ENCODE results near the gene PRSS27. TPM values are rescaled to one million over a fixed set of nuclear protein-coding genes. Genes with fewer than 3 reads are reported as not detected.

Gene PRSS27
- total RNA-seq, 3 donors from 2014 or later (not counting 1 experiment from before 2014, with no cell fraction given): 0.42 to 1.3 (median 1.2) TPM

GRCh38 chr16:2719328-2720063, 528 bp downstream of the PRSS27 start:
- no peak overlapping the region for H3K27ac Mint-ChIP-seq
- no peaks in the 10 kb centered on the region for H3K27me3 ChIP-seq (ENCODE audit: control insufficient read depth, insufficient read depth, low read length)
- peaks cover 21% of the 10 kb centered on the region for H3K4me1 ChIP-seq (ENCODE audit: control insufficient read depth, insufficient read depth, low read length)
- no peaks in the 10 kb centered on the region for H3K36me3 Mint-ChIP-seq
- H3K9me3 Mint-ChIP-seq: no peaks in the 10 kb centered on the region
- H3K36me3 ChIP-seq (ENCODE audit: control insufficient read depth, insufficient read depth, low read length): no peaks in the 10 kb centered on the region
- intact Hi-C loops (cut with micrococcal nuclease): loop anchor here (5.0 kb wide), 1 partner anchor 37 kb away; the partner anchor contains the start of gene KCTD5
- H3K9me3 ChIP-seq (ENCODE audit: control insufficient read depth, insufficient read depth, low read length): no peaks in the 10 kb centered on the region
- peaks cover 0 to 10% of the 10 kb centered on the region in 2 donors for H3K27me3 Mint-ChIP-seq (ENCODE audit: low read depth in 2 of 2)
- no peak overlapping the region for H3K4me3 ChIP-seq (ENCODE audit: low read length)
- no peak for DNase-seq
- H3K4me3 Mint-ChIP-seq: peak overlapping the region; percentile 49
- whole genome bisulfite sequencing (ENCODE audit: insufficient coverage): 94% methylated on average over 16 of the region's 16 CpGs
- peaks cover 5 to 8% of the 10 kb centered on the region in 2 donors for H3K4me1 Mint-ChIP-seq
- no peak for ATAC-seq
- H3K27ac ChIP-seq (ENCODE audit: low read length): no peak overlapping the region
- TF ChIP-seq, protein P1, sequence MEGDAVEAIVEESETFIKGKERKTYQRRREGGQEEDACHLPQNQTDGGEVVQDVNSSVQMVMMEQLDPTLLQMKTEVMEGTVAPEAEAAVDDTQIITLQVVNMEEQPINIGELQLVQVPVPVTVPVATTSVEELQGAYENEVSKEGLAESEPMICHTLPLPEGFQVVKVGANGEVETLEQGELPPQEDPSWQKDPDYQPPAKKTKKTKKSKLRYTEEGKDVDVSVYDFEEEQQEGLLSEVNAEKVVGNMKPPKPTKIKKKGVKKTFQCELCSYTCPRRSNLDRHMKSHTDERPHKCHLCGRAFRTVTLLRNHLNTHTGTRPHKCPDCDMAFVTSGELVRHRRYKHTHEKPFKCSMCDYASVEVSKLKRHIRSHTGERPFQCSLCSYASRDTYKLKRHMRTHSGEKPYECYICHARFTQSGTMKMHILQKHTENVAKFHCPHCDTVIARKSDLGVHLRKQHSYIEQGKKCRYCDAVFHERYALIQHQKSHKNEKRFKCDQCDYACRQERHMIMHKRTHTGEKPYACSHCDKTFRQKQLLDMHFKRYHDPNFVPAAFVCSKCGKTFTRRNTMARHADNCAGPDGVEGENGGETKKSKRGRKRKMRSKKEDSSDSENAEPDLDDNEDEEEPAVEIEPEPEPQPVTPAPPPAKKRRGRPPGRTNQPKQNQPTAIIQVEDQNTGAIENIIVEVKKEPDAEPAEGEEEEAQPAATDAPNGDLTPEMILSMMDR (IDR thresholded peaks at IDR 0.05): no peak

- Mint-ChIP-seq H3K4me1 (peaks cover 5 to 8% of the 10 kb centered on the region in 2 donors), H3K36me3 (no peaks in the 10 kb centered on the region), H3K4me3 (no peak overlapping the region), H3K9me3 (no peaks in the 10 kb centered on the region), H3K27me3 (ENCODE audit: low read depth in 2 of 2) (peaks cover 0 to 9% of the 10 kb centered on the region in 2 donors), H3K27ac (no peak overlapping the region)
- Histone ChIP-seq H3K9me3 (ENCODE audit: control insufficient read depth, insufficient read depth, low read length) (no peaks in the 10 kb centered on the region), H3K4me3 (ENCODE audit: low read length) (no peak overlapping the region), H3K27ac (ENCODE audit: low read length) (no peak overlapping the region), H3K4me1 (ENCODE audit: control insufficient read depth, insufficient read depth, low read length) (peaks cover 21% of the 10 kb centered on the region), H3K27me3 (ENCODE audit: control insufficient read depth, insufficient read depth, low read length) (no peaks in the 10 kb centered on the region), H3K36me3 (ENCODE audit: control insufficient read depth, insufficient read depth, low read length) (no peaks in the 10 kb centered on the region)
- no peak for DNase-seq
- WGBS (ENCODE audit: insufficient coverage): 59% methylated on average over 18 of the region's 21 CpGs
- intact Hi-C loops (cut with micrococcal nuclease): no loop called here
- ATAC-seq: no peak
- TF ChIP-seq, protein P1 (IDR thresholded peaks at IDR 0.05): no peak
Observed at GRCh38 chr16:2717383-2718263, 2.4 kb downstream of the PRSS27 start.

DNA sequence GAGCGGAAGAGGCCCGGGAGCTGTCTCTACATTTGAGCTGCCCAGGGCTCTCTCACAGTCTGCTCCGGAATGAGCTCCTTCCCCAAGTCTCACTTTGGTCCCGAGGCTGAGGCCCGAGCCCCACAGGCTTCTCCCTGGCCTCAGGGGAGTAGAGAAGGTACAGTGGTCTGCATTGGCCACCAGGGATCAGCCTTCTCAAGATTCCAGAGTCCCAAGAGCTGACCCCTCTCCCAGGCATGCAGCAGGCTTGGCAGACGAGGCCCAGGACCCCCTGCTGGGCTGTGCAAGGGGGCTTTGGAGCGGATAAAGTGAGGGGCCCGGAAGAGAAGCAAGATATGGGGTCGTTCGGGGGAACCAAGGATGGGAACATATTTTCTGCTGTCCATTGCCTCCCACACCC, 3.1 kb downstream of the PRSS27 start:
- H3K36me3 ChIP-seq (ENCODE audit: control insufficient read depth, insufficient read depth, low read length): no peaks in the 10 kb centered on the region
- Mint-ChIP-seq H3K4me1 (peaks cover 5 to 8% of the 10 kb centered on the region in 2 donors), H3K4me3 (no peak overlapping the region), H3K27me3 (ENCODE audit: low read depth in 2 of 2) (peaks cover 0 to 9% of the 10 kb centered on the region in 2 donors), H3K9me3 (no peaks in the 10 kb centered on the region), H3K27ac (no peak overlapping the region), H3K36me3 (no peaks in the 10 kb centered on the region)
- WGBS (ENCODE audit: insufficient coverage): 90% methylated on average over 10 of the region's 10 CpGs
- intact Hi-C loops (cut with micrococcal nuclease): no loop called here
- no peaks in the 10 kb centered on the region for H3K27me3 ChIP-seq (ENCODE audit: control insufficient read depth, insufficient read depth, low read length)
- TF ChIP-seq, protein P1 (IDR thresholded peaks at IDR 0.05): no peak
- H3K4me1 ChIP-seq (ENCODE audit: control insufficient read depth, insufficient read depth, low read length): peaks cover 21% of the 10 kb centered on the region
- no peaks in the 10 kb centered on the region for H3K9me3 ChIP-seq (ENCODE audit: control insufficient read depth, insufficient read depth, low read length)
- DNase-seq: no peak
- H3K27ac ChIP-seq (ENCODE audit: low read length): no peak overlapping the region
- no peak for ATAC-seq
- H3K4me3 ChIP-seq (ENCODE audit: low read length): no peak overlapping the region

Measured in natural killer cell (primary cell).